A549 (cell line): Measurements from ENCODE around the gene DOCK7. TPM values are rescaled to one million over a fixed set of nuclear protein-coding genes. Genes with fewer than 3 reads are reported as not detected.
"Not testable (repeated sequence)": the region's sequence is repeated elsewhere in the genome, so short reads cannot be mapped to it uniquely, and the experiment has no call there.

Source experiments
- ATAC-seq, 2 experiments: fragments of 200-7000 bp in 1 of 2; fragments of >200 bp in 1 of 2; cut with Nextera tagmentation in 1 of 2; cut with Tn5 transposase in 1 of 2; 3 replicates each; pipeline versions ENCODE4 v1.8.0 to v1.9.1; 2018 to 2020; ENCODE audit warnings: mild to moderate bottlenecking in 1 of 2, moderate library complexity in 1 of 2
- CTCF ChIA-PET: fragments of 300-600 bp; sonication (Branson Sonifier 250); formaldehyde crosslinking; extraction: SDS; loops from one replicate; lab custom pipeline; 2021; ENCODE audit warnings: antibody characterized with exemption, inconsistent platforms; lab: Yijun Ruan, JAX
- POLR2A ChIA-PET: fragments of 350-600 bp; formaldehyde crosslinking; extraction: SDS; loops from one replicate; lab custom pipeline; 2021; ENCODE audit warnings: antibody characterized with exemption, inconsistent platforms; lab: Yijun Ruan, JAX
- DNase-seq, 2 experiments: peaks; one replicate each; pipeline versions ENCODE4 v3.0.0 to v3.0.0-alpha.2; 2011 to 2016; ENCODE audit warnings: low read depth in 1 of 2, low spot score in 1 of 2
- FAIRE-seq: peaks from 2 replicates; lab custom pipeline; 2011; peaks lifted over from hg19 to GRCh38; lab: Jason Lieb, UNC
- H3K27ac ChIP-seq, 2 experiments: fragments of >200 bp; sonication (Bioruptor Twin); formaldehyde crosslinking; 3 replicates each; pipeline ENCODE4 v1.5.1; 2016 to 2017
- H3K4me1 ChIP-seq: fragments of >200 bp; sonication (Bioruptor Twin); formaldehyde crosslinking; 3 replicates; pipeline ENCODE4 v1.6.1; 2016
- H3K4me2 ChIP-seq: fragments of >200 bp; sonication (Bioruptor Twin); formaldehyde crosslinking; 3 replicates; pipeline ENCODE4 v1.6.1; 2016
- H3K4me3 ChIP-seq: fragments of >200 bp; sonication (Bioruptor Twin); formaldehyde crosslinking; 3 replicates; pipeline ENCODE4 v1.5.1; 2016
- H3K9me3 ChIP-seq: fragments of >200 bp; sonication (Bioruptor Twin); formaldehyde crosslinking; 3 replicates; pipeline ENCODE4 v1.6.1; 2016
- CBX2 ChIP-seq: fragments of 200-600 bp; sonication (generic); IDR thresholded peaks from 2 replicates; pipeline ENCODE4 v1.6.1; 2016; ENCODE audit warnings: low read depth, mild to moderate bottlenecking, borderline replicate concordance
- EHMT2 ChIP-seq: fragments of 200-600 bp; sonication (generic); IDR thresholded peaks from 2 replicates; pipeline ENCODE4 v1.6.1; 2016; ENCODE audit warnings: antibody characterized with exemption, low read depth, mild to moderate bottlenecking, moderate library complexity
- FOSL2 ChIP-seq, 2 experiments: fragments of 450-650 bp in 1 of 2; fragments of >200 bp in 1 of 2; sonication (Bioruptor Twin) in 1 of 2; formaldehyde crosslinking; IDR thresholded peaks; 2 replicates each; pipeline versions ENCODE4 v1.5.0 to v1.6.1; 2016 to 2020; ENCODE audit warnings: mild to moderate bottlenecking in 1 of 2, moderate library complexity in 1 of 2
- HOXA7 ChIP-seq: fragments of 250-450 bp; sonication (Bioruptor Pico); IDR thresholded peaks from 2 replicates; pipeline ENCODE4 v1.5.0; 2020; ENCODE audit warnings: mild to moderate bottlenecking, moderate library complexity
- HOXB13 ChIP-seq: fragments of 250-450 bp; sonication (Bioruptor Pico); IDR thresholded peaks from 2 replicates; pipeline ENCODE4 v1.5.0; 2020; ENCODE audit warnings: low read depth, mild to moderate bottlenecking, moderate library complexity
- JUNB ChIP-seq: fragments of >200 bp; sonication (Bioruptor Twin); formaldehyde crosslinking; IDR thresholded peaks from 2 replicates; pipeline ENCODE4 v1.6.1; 2016
- MYC ChIP-seq: IDR thresholded peaks from 2 replicates; pipeline ENCODE4 v1.6.1; 2012; ENCODE audit warnings: mild to moderate bottlenecking, inconsistent platforms, low read length, improper control_type of control experiment, borderline replicate concordance
- POLR2A ChIP-seq: IDR thresholded peaks from 2 replicates; pipeline ENCODE4 v1.6.1; 2012; ENCODE audit warnings: mild to moderate bottlenecking, low read length
- RCOR1 ChIP-seq: fragments of 150-350 bp; IDR thresholded peaks from 2 replicates; pipeline ENCODE4 v1.6.1; 2014; ENCODE audit warnings: antibody characterized with exemption, low read length, low read depth
- RNF2 ChIP-seq: fragments of 200-600 bp; sonication (generic); IDR thresholded peaks from 2 replicates; pipeline ENCODE4 v1.6.1; 2016; ENCODE audit warnings: low read depth, mild to moderate bottlenecking, antibody characterized with exemption, moderate library complexity, borderline replicate concordance
- SREBF2 ChIP-seq: fragments of 450-650 bp; IDR thresholded peaks from 2 replicates; pipeline ENCODE4 v1.6.1; 2014; ENCODE audit warnings: mild to moderate bottlenecking, moderate library complexity
- ZSCAN20 ChIP-seq: fragments of 250-450 bp; sonication (Bioruptor Pico); IDR thresholded peaks from 2 replicates; pipeline ENCODE4 v1.8.0; 2022; ENCODE audit warnings: mild to moderate bottlenecking, moderate library complexity
- WGBS: methylation state at CpG from one replicate; pipeline ENCODE4 v1.1.6; 2017; ENCODE audit errors: missing lambda C conversion rate; 5-methylcytosine and 5-hydroxymethylcytosine counted together
- polyA plus RNA-seq, 4 experiments: library from polyadenylated mRNA; depleted of rRNA in 3 of 4; stranded (reverse); fragments of >200 nt; fragmentation: RNase III in 1 of 4; extraction: RNeasy Plus Mini Kit Qiagen cat#74134 plus additional on column Dnase treatment in 1 of 4; gene quantifications; 2 replicates in 3 of 4; 3 replicates in 1 of 4; pipeline ENCODE4 v1.2.3, GENCODE V29; 2011 to 2017
- TF ChIP-seq, protein P1 (sequence below): IDR thresholded peaks from 2 replicates; pipeline ENCODE4 v1.6.1; 2012
- TF ChIP-seq, protein P2 (sequence below): fragments of >200 bp; sonication (Bioruptor Twin); formaldehyde crosslinking; IDR thresholded peaks from 3 replicates; pipeline ENCODE4 v1.5.1; 2016
- TF ChIP-seq, protein P3 (sequence below): IDR thresholded peaks from 2 replicates; pipeline ENCODE4 v1.6.1; 2012; ENCODE audit warnings: low read depth, borderline replicate concordance
- TF ChIP-seq, protein P4 (sequence below): fragments of 450-650 bp; IDR thresholded peaks from 2 replicates; pipeline ENCODE4 v1.6.1; 2014; ENCODE audit warnings: antibody characterized with exemption

The DOCK7 gene
- polyA plus RNA-seq, 2 of the 4 experiments (the other 2 are of a cell fraction), result 25.5 to 33.3 TPM

DNA sequence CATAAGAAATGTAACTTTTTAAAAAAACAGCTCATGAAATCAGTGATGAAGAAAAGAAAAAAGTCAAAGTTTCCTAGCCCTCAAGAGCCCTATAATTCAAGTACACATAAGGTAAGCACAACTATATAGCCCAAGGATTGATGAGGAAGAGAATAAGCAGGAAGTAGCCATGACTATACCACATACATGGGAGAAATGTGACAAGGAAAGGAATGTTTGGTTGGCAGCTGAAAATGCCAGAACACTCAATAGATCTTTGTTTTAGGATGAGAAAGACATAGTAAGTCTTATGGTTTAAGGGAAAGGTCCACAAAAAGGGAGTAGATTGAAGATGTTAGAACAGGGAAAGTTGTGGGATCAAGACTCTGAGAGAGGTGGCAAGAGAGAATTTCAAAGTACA is 5.7 kb downstream of the DOCK7 start:
- Histone ChIP-seq H3K9me3 (no peaks in the 10 kb centered on the region), H3K4me3 (no peak overlapping the region), H3K27ac (no peak overlapping the region), H3K4me1 (peaks cover 14% of the 10 kb centered on the region), H3K4me2 (no peak overlapping the region)
- DNase-seq, result no peak
- ChIA-PET POLR2A (no interaction called here), CTCF (no interaction called here)
- TF ChIP-seq HOXB13 (CRISPR knock-in tag), result no peak
- no peak for TF ChIP-seq CBX2
- no peak for TF ChIP-seq FOSL2 (IDR thresholded peaks at IDR 0.05)
- no peak for TF ChIP-seq FOSL2 (CRISPR knock-in tag; IDR thresholded peaks at IDR 0.05)
- no peak for TF ChIP-seq RCOR1
- no peak for TF ChIP-seq SREBF2
- TF ChIP-seq, protein P1, sequence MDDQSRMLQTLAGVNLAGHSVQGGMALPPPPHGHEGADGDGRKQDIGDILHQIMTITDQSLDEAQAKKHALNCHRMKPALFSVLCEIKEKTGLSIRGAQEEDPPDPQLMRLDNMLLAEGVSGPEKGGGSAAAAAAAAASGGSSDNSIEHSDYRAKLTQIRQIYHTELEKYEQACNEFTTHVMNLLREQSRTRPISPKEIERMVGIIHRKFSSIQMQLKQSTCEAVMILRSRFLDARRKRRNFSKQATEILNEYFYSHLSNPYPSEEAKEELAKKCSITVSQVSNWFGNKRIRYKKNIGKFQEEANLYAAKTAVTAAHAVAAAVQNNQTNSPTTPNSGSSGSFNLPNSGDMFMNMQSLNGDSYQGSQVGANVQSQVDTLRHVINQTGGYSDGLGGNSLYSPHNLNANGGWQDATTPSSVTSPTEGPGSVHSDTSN, result no peak
- no peak for FAIRE-seq
- ATAC-seq, result no peak

DNA sequence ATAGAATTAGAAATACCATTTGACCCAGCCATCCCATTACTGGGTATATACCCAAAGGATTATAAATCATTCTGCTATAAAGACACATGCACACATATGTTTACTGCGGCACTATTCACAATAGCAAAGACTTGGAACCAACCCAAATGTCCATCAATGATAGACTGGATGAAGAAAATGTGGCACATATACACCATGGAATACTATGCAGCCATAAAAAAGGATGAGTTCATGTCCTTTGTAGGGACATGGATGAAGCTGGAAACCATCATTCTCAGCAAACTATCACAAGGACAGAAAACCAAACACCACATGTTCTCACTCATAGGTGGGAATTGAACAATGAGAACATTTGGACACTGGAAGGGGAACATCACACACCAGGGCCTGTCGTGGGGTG is 7.2 kb downstream of the DOCK7 start:
- H3K9me3 ChIP-seq, POLR2A ChIA-PET, FAIRE-seq, H3K4me1 ChIP-seq, H3K27ac ChIP-seq, H3K4me2 ChIP-seq, ATAC-seq, H3K4me3 ChIP-seq, DNase-seq, CTCF ChIA-PET: not testable (repeated sequence)
- WGBS, result 73% methylated on average over 1 of the region's 2 CpGs

DNA sequence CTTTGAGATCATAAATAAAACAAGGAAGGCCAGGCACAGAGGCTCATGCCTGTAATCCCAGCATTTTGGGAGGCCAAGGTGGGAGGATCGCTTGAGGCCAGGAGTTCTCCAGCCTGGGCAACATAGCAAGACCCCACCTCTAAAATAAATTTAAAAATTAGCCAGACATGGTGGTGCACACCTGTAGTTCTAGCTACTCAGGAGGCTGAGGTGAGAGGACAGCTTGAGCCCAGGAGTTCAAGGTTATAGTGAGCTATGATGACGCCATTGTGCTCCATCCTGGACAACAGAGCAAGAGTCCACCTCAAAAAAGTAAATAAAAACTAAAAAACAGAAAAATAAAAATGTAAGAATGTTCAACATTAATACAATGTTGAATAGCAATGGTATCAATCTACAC is 10.4 kb downstream of the DOCK7 start:
- 88% methylated on average over 2 of the region's 2 CpGs for WGBS
- H3K4me1 ChIP-seq, POLR2A ChIA-PET, H3K4me3 ChIP-seq, DNase-seq, H3K9me3 ChIP-seq, H3K27ac ChIP-seq, FAIRE-seq, CTCF ChIA-PET, H3K4me2 ChIP-seq, ATAC-seq: not testable (repeated sequence)

DNA sequence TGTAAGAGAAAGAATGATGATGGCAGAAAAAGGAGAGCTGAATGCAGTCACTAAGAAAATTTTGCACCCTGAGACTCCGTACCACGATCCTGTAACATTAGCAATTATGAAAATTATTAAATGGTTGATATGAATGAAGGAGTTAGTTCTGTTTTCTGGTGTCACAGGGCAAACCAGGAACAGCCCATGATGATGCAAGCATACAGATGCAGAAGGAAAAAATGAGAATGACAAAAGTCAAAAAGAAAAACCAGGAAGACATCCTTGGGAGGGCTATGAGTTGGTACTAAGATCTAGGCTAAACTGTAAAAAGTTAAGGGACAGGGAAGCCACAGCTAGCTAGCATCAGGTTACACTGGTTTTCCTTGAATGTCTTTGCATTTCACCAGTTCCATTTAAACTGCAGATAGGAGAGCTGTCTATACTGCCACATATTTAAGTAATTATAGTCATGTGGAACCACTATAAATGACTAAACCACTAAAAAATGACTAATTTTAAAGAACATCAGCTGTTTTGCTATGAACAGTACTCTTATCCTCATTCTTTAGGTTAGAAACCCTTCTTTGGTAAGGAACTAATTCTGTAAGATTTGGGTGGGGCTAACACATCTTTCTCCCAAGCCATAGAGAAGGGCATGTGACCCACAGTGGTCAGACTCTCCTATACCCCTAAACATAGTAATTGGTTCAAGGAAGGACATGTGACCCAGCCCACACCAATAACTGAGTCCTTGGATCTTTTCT is 11.4 kb downstream of the DOCK7 start:
- TF ChIP-seq HOXA7 (no peak), RNF2 (no peak), ZSCAN20 (no peak)
- TF ChIP-seq, protein P2, sequence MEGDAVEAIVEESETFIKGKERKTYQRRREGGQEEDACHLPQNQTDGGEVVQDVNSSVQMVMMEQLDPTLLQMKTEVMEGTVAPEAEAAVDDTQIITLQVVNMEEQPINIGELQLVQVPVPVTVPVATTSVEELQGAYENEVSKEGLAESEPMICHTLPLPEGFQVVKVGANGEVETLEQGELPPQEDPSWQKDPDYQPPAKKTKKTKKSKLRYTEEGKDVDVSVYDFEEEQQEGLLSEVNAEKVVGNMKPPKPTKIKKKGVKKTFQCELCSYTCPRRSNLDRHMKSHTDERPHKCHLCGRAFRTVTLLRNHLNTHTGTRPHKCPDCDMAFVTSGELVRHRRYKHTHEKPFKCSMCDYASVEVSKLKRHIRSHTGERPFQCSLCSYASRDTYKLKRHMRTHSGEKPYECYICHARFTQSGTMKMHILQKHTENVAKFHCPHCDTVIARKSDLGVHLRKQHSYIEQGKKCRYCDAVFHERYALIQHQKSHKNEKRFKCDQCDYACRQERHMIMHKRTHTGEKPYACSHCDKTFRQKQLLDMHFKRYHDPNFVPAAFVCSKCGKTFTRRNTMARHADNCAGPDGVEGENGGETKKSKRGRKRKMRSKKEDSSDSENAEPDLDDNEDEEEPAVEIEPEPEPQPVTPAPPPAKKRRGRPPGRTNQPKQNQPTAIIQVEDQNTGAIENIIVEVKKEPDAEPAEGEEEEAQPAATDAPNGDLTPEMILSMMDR, result no peak
- FAIRE-seq (no peak), DNase-seq (no peak), ATAC-seq (no peak)
- H3K9me3 ChIP-seq, result no peaks in the 10 kb centered on the region
- H3K4me1 ChIP-seq, result no peaks in the 10 kb centered on the region
- H3K4me3 ChIP-seq, result no peak overlapping the region
- H3K4me2 ChIP-seq, result no peak overlapping the region
- no peak overlapping the region for H3K27ac ChIP-seq
- ChIA-PET POLR2A (no interaction called here), CTCF (interaction anchor here (0.6 kb wide), 1 partner anchor 825 kb away, joined by 4 read pairs; no protein-coding TSS in a partner anchor)
- 97% methylated on average over 2 of the region's 2 CpGs for WGBS

DNA sequence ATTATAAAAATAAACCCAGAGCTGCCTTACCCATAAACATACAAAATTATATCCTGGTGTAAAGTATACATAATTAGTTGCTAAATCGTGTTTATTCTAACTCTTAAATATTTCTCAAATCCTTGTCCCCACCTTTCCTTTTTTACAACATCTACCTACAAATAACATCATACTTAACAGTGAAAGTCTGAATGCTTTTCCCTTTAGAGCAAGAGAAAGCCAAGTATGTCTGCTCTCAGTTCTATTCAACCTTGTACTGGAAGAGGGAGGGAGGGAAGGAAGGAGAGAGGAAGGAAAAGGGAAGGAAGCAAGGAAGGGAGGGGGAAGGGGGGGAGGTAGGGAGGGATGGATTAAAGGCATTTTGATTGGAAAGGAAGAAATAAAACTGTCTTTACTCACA is 14.6 kb downstream of the DOCK7 start:
- TF ChIP-seq, protein P2, result no peak
- TF ChIP-seq JUNB (no peak), RCOR1 (no peak), EHMT2 (no peak), MYC (no peak), POLR2A (no peak)
- TF ChIP-seq, protein P3, sequence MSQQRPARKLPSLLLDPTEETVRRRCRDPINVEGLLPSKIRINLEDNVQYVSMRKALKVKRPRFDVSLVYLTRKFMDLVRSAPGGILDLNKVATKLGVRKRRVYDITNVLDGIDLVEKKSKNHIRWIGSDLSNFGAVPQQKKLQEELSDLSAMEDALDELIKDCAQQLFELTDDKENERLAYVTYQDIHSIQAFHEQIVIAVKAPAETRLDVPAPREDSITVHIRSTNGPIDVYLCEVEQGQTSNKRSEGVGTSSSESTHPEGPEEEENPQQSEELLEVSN, result no peak
- TF ChIP-seq, protein P4, sequence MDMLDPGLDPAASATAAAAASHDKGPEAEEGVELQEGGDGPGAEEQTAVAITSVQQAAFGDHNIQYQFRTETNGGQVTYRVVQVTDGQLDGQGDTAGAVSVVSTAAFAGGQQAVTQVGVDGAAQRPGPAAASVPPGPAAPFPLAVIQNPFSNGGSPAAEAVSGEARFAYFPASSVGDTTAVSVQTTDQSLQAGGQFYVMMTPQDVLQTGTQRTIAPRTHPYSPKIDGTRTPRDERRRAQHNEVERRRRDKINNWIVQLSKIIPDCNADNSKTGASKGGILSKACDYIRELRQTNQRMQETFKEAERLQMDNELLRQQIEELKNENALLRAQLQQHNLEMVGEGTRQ, result no peak
- TF ChIP-seq, all 56 proteins: peak for 0
- Histone ChIP-seq H3K4me1 (no peaks in the 10 kb centered on the region), H3K27ac (no peak overlapping the region), H3K4me2 (no peak overlapping the region), H3K4me3 (no peak overlapping the region), H3K9me3 (no peaks in the 10 kb centered on the region)
- DNase-seq, result no peak
- no peak for FAIRE-seq
- no peak for ATAC-seq
- ChIA-PET CTCF (no interaction called here), POLR2A (no interaction called here)
- 81% methylated on average over 1 of the region's 1 CpG for WGBS
